ENCODE data around the gene DCUN1D2. TPM values are rescaled to one million over a fixed set of nuclear protein-coding genes. Genes with fewer than 3 reads are reported as not detected.
"Not testable (repeated sequence)": the region's sequence is repeated elsewhere in the genome, so short reads cannot be mapped to it uniquely, and the experiment has no call there.

The DCUN1D2 gene
- total RNA-seq, 1 experiment from 2014 or later: 4.5 TPM

GRCh38 chr13:113464476-113464875, 26.0 kb downstream of the DCUN1D2 start:
- DNase-seq (ENCODE audit: low spot score): no peak

- DNase-seq (ENCODE audit: low spot score): no peak
Measured at GRCh38 chr13:113461022-113461751, 29.3 kb downstream of the DCUN1D2 start.

- DNase-seq (ENCODE audit: low spot score): no peak
Measured at GRCh38 chr13:113460599-113460998, 29.9 kb downstream of the DCUN1D2 start.

GRCh38 chr13:113460064-113460555, 30.4 kb downstream of the DCUN1D2 start:
- no peak for DNase-seq (ENCODE audit: low spot score)

GRCh38 chr13:113458253-113459065, 32.1 kb downstream of the DCUN1D2 start:
- no peak for DNase-seq (ENCODE audit: low spot score)

- DNase-seq (ENCODE audit: low spot score): no peak
Measured at GRCh38 chr13:113457510-113457909, 33.0 kb downstream of the DCUN1D2 start.

- DNase-seq (ENCODE audit: low spot score): no peak
Measured at GRCh38 chr13:113456116-113456702, 34.3 kb downstream of the DCUN1D2 start.

GRCh38 chr13:113455384-113455783, 35.1 kb downstream of the DCUN1D2 start:
- no peak for DNase-seq (ENCODE audit: low spot score)

GRCh38 chr13:113454936-113455335, 35.6 kb downstream of the DCUN1D2 start:
- no peak for DNase-seq (ENCODE audit: low spot score)

- no peak for DNase-seq (ENCODE audit: low spot score)
Measured at GRCh38 chr13:113452942-113453901, 37.3 kb downstream of the DCUN1D2 start, which contains the start of gene ADPRHL1. Gene ADPRHL1 (minus strand): TSS chr13:113453488. CDS start chr13:113453437, 51 bp downstream.

- no peak for DNase-seq (ENCODE audit: low spot score)
Measured at GRCh38 chr13:113452466-113452865, 38.0 kb downstream of the DCUN1D2 start.

GRCh38 chr13:113451951-113452421, 38.5 kb downstream of the DCUN1D2 start:
- DNase-seq (ENCODE audit: low spot score): no peak

- not testable (repeated sequence) for DNase-seq (ENCODE audit: low spot score)
Measured at GRCh38 chr13:113450861-113451620, 39.5 kb downstream of the DCUN1D2 start.

GRCh38 chr13:113450348-113450744, 40.2 kb downstream of the DCUN1D2 start:
- DNase-seq (ENCODE audit: low spot score): not testable (repeated sequence)

- DNase-seq (ENCODE audit: low spot score): no peak
Measured at GRCh38 chr13:113449693-113450347, 40.7 kb downstream of the DCUN1D2 start.

- DNase-seq (ENCODE audit: low spot score): no peak
Measured at GRCh38 chr13:113448885-113449692, 41.4 kb downstream of the DCUN1D2 start.

GRCh38 chr13:113448545-113448884, 42.0 kb downstream of the DCUN1D2 start:
- DNase-seq (ENCODE audit: low spot score): no peak

GRCh38 chr13:113447596-113447995, 42.9 kb downstream of the DCUN1D2 start:
- no peak for DNase-seq (ENCODE audit: low spot score)

- no peak for DNase-seq (ENCODE audit: low spot score)
Measured at GRCh38 chr13:113446488-113446854, 44.0 kb downstream of the DCUN1D2 start.
